Measurements from ENCODE around the gene KIAA2012.

- TF ChIP-seq, protein P1, sequence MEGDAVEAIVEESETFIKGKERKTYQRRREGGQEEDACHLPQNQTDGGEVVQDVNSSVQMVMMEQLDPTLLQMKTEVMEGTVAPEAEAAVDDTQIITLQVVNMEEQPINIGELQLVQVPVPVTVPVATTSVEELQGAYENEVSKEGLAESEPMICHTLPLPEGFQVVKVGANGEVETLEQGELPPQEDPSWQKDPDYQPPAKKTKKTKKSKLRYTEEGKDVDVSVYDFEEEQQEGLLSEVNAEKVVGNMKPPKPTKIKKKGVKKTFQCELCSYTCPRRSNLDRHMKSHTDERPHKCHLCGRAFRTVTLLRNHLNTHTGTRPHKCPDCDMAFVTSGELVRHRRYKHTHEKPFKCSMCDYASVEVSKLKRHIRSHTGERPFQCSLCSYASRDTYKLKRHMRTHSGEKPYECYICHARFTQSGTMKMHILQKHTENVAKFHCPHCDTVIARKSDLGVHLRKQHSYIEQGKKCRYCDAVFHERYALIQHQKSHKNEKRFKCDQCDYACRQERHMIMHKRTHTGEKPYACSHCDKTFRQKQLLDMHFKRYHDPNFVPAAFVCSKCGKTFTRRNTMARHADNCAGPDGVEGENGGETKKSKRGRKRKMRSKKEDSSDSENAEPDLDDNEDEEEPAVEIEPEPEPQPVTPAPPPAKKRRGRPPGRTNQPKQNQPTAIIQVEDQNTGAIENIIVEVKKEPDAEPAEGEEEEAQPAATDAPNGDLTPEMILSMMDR (IDR thresholded peaks at IDR 0.05; ENCODE audit: insufficient read depth, low read depth, low read length) = no peak
- no peak for TF ChIP-seq EZH2 (IDR thresholded peaks at IDR 0.05; ENCODE audit: insufficient read depth, low read length)
Observed at GRCh38 chr2:202102425-202103000, 29.5 kb downstream of the KIAA2012 start.
